ENCODE measurements around the gene FBXO46. TPM values are rescaled to one million over a fixed set of nuclear protein-coding genes. Genes with fewer than 3 reads are reported as not detected.

The FBXO46 gene
- total and polyA plus RNA-seq, 2 of the 4 experiments (the other 2 are of a cell fraction) = 3.0 to 6.8 TPM

DNA sequence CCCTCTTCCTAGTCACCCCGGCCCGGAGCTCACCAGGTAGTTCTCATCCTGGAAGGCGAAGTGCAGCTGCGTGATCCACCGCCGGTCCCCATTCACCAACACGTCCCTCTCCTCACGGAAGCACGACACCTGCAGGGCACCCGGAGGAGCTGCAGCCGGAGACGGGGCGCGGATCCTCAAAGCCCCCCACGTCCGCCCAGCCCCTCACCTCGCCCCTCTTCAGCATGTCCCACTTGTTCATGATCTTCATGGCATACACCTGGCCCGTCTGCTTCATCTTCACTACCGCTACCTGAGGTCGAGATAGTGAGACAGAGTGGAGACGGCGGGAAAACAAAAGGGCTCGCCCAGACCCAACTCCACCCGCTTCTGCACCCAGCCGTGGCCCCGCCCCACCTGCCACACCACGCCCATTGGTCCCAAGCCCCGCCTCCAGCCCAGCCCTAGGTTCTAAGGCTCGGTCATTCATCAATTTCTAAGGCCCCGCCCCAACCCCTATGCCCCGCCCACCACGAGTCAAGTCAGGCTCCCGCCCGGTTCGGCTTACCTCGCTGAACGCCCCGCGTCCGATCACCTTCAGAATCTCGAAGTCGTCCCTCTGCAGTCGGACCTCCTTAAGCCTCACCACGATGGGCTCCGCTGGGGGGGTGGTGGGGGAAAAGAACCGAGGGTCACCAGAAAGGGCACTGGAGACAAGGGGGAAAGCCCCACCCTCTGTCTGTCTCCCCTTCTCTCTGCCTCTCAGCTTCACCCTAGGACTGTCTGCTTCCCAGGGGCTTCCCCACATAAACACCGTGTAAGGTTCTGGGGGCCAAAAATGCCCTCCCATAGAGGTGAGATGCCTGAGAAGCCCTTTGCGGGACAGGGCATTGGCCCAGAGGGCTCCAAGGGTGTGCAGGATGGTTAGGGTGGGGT, 48.8 kb upstream of the FBXO46 start:
- peaks cover 23 to 66% of the 10 kb centered on the region in 2 experiments for H3K79me1 ChIP-seq (ENCODE audit: low read depth in 1 of 2, low read length in 2 of 2)
- H3K9me1 ChIP-seq (ENCODE audit: insufficient read depth, low read length) = peaks cover 15% of the 10 kb centered on the region
- ChIA-PET CTCF (no interaction called here), POLR2A (ENCODE audit: unreplicated experiment) (no interaction called here)
- H3K56ac ChIP-seq (ENCODE audit: extremely low read depth, insufficient read depth, low read length) = no peak overlapping the region
- H3K9ac ChIP-seq (ENCODE audit: low read depth, low read length) = no peak overlapping the region
- TF ChIP-seq POLR2A (IDR thresholded peaks at IDR 0.05; ENCODE audit: low read depth, low read length) (no peak), RAD21 (IDR thresholded peaks at IDR 0.05; ENCODE audit: low read length) (no peak), FOS (IDR thresholded peaks at IDR 0.05; ENCODE audit: low read depth, low read length) (no peak), NFE2L2 (IDR thresholded peaks at IDR 0.05; ENCODE audit: low read depth, low read length) (no peak), CEBPB (IDR thresholded peaks at IDR 0.05; ENCODE audit: low read depth, low read length) (no peak), BHLHE40 (IDR thresholded peaks at IDR 0.05; ENCODE audit: low read depth, low read length) (no peak), RCOR1 (IDR thresholded peaks at IDR 0.05; ENCODE audit: insufficient replicate concordance, low read length) (no peak), MXI1 (IDR thresholded peaks at IDR 0.05; ENCODE audit: borderline replicate concordance, low read depth, low read length) (no peak)
- TF ChIP-seq, protein P1, sequence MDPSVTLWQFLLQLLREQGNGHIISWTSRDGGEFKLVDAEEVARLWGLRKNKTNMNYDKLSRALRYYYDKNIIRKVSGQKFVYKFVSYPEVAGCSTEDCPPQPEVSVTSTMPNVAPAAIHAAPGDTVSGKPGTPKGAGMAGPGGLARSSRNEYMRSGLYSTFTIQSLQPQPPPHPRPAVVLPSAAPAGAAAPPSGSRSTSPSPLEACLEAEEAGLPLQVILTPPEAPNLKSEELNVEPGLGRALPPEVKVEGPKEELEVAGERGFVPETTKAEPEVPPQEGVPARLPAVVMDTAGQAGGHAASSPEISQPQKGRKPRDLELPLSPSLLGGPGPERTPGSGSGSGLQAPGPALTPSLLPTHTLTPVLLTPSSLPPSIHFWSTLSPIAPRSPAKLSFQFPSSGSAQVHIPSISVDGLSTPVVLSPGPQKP (IDR thresholded peaks at IDR 0.05; ENCODE audit: borderline replicate concordance, low read depth, low read length) = no peak
- TF ChIP-seq, protein P2, sequence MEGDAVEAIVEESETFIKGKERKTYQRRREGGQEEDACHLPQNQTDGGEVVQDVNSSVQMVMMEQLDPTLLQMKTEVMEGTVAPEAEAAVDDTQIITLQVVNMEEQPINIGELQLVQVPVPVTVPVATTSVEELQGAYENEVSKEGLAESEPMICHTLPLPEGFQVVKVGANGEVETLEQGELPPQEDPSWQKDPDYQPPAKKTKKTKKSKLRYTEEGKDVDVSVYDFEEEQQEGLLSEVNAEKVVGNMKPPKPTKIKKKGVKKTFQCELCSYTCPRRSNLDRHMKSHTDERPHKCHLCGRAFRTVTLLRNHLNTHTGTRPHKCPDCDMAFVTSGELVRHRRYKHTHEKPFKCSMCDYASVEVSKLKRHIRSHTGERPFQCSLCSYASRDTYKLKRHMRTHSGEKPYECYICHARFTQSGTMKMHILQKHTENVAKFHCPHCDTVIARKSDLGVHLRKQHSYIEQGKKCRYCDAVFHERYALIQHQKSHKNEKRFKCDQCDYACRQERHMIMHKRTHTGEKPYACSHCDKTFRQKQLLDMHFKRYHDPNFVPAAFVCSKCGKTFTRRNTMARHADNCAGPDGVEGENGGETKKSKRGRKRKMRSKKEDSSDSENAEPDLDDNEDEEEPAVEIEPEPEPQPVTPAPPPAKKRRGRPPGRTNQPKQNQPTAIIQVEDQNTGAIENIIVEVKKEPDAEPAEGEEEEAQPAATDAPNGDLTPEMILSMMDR (conservative IDR thresholded peaks at IDR 0.05; ENCODE audit: low read depth, low read length) = no peak
- TF ChIP-seq, protein P3, sequence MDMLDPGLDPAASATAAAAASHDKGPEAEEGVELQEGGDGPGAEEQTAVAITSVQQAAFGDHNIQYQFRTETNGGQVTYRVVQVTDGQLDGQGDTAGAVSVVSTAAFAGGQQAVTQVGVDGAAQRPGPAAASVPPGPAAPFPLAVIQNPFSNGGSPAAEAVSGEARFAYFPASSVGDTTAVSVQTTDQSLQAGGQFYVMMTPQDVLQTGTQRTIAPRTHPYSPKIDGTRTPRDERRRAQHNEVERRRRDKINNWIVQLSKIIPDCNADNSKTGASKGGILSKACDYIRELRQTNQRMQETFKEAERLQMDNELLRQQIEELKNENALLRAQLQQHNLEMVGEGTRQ (IDR thresholded peaks at IDR 0.05; ENCODE audit: low read depth, low read length) = no peak
- no peak overlapping the region for H3K14ac ChIP-seq (replicated peaks; ENCODE audit: low read depth, low read length)
- H3K4me3 ChIP-seq (ENCODE audit: insufficient read depth, low read depth, low read length) = no peak overlapping the region
- H3K4me2 ChIP-seq (ENCODE audit: low read depth, low read length) = no peak overlapping the region
- H3K4ac ChIP-seq (ENCODE audit: low read depth, low read length) = no peak overlapping the region
- H2BK15ac ChIP-seq (ENCODE audit: low read depth, low read length) = no peak overlapping the region
- H2BK5ac ChIP-seq (ENCODE audit: low read depth, low read length, poor library complexity, severe bottlenecking) = no peak overlapping the region
- H4K20me1 ChIP-seq (ENCODE audit: insufficient read depth, low read length) = peaks cover 30% of the 10 kb centered on the region
- no peak overlapping the region for H2AFZ ChIP-seq (replicated peaks; ENCODE audit: low read length, poor library complexity)
- whole genome bisulfite sequencing, 2 experiments (ENCODE audit: extremely low coverage in 2 of 2, insufficient read length in 1 of 2) = 48% methylated on average over 18 of the region's 48 CpGs; no CpG with 5 or more reads in 1 of the 2 experiments
- H4K91ac ChIP-seq (ENCODE audit: insufficient read depth, low read depth, low read length) = no peak overlapping the region
- peaks cover 28% of the 10 kb centered on the region for H3K4me1 ChIP-seq (ENCODE audit: control insufficient read depth, insufficient read depth, low read length)
- 0 out of 2 replicates have a peak overlapping the region, but pooled peaks have one; percentile 60 for H3K23ac ChIP-seq (ENCODE audit: low read depth, low read length)
- DNase-seq (no peak), ATAC-seq (ENCODE audit: low read depth) (peak; percentile 16; the same call in 1 of the 2 replicates)
- peak overlapping the region; percentile 70 for H2AK9ac ChIP-seq (replicated peaks; ENCODE audit: low read depth, low read length, poor library complexity)
- intact Hi-C loops (cut with micrococcal nuclease) (no loop called here), in situ Hi-C loops (cut with MboI; ENCODE audit: low sequenced_read_pairs) (no loop called here), dilution Hi-C loops (cut with HindIII; ENCODE audit: low sequenced_read_pairs, unreplicated experiment) (no loop called here)
- BruUV-seq (replicated peaks) = no TSS peak
- H4K5ac ChIP-seq (ENCODE audit: low read depth, low read length) = no peak overlapping the region
- H3K36me3 ChIP-seq (ENCODE audit: control insufficient read depth, insufficient read depth, low read length) = peaks cover 33% of the 10 kb centered on the region
- no peak overlapping the region for H3K18ac ChIP-seq (ENCODE audit: low read depth, low read length)
- no peak overlapping the region for H4K8ac ChIP-seq (ENCODE audit: low read depth in 2 of 2, low read length in 2 of 2)
- H3K27me3 ChIP-seq (ENCODE audit: control insufficient read depth, insufficient read depth, low read length) = no peaks in the 10 kb centered on the region
- no peak overlapping the region for H3K27ac ChIP-seq (ENCODE audit: insufficient read depth, low read length)
- no peak overlapping the region; the same call in 1 of the 2 replicates for H2AK5ac ChIP-seq (ENCODE audit: low read depth, low read length)
- H2BK120ac ChIP-seq (ENCODE audit: low read depth, low read length) = no peak overlapping the region
- H2BK20ac ChIP-seq (ENCODE audit: low read depth, low read length) = no peak overlapping the region
- no peaks in the 10 kb centered on the region for H3K9me3 ChIP-seq (ENCODE audit: control insufficient read depth, insufficient read depth, low read length)

Data from IMR-90 (cell line).